LHCN-M2 (cell line): ENCODE data around the gene KRT14. TPM values are rescaled to one million over a fixed set of nuclear protein-coding genes. Genes with fewer than 3 reads are reported as not detected.
"Not testable (repeated sequence)": the region's sequence is repeated elsewhere in the genome, so short reads cannot be mapped to it uniquely, and the experiment has no call there.

Experiments used
- DNase-seq: peaks from one replicate; pipeline ENCODE4 v3.0.0-alpha.2; 2012; ENCODE audit warnings: low read depth
- total RNA-seq: library from RNA; depleted of rRNA; stranded (reverse); fragments of >200 nt; gene quantifications from 2 replicates; pipeline ENCODE4 v1.2.3, GENCODE V29; 2014

Gene KRT14
- total RNA-seq, 1 experiment from 2014 or later, result not detected

DNA sequence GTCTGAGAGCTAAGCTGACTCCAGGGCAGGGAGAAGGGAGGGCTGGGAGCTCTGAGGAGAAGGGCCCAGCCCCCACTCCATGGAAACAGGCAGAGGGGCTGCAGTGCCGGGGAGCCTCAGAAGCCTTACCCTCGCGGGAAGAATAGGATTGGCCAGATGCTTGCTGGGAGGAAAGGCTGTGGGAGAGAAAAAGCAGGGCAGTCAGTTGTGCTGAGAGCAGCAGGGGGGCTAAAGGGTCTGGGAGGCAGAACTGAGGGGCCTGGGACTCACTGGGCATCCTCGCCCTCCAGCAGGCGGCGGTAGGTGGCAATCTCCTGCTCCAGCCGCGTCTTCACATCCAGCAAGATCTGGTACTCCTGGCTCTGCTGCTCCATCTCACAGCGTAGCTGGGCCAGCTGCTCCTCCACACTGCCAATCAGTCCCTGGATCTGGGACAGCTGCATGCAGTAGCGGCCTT is 23.4 kb upstream of the KRT14 start:
- peak; percentile 19 for DNase-seq

DNA sequence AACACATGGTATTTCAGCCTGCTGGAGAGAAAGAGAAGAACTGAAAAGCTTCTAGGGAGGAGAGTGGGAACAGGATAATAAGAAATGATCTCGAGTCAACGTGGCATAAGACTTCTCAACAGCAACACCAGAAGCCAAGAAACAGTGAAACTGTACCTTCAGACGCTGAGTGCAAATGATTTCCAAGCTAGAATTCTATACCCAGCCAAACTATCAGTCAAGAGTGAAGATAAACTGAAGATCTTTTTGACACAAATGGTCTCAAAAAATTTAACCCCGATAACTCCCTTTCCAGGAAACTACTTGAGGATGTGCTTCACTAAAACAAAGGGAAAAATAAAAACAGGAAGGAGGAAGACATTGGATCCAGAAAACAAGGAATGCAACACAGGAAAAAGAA is 20.2 kb upstream of the KRT14 start:
- not testable (repeated sequence) for DNase-seq

DNA sequence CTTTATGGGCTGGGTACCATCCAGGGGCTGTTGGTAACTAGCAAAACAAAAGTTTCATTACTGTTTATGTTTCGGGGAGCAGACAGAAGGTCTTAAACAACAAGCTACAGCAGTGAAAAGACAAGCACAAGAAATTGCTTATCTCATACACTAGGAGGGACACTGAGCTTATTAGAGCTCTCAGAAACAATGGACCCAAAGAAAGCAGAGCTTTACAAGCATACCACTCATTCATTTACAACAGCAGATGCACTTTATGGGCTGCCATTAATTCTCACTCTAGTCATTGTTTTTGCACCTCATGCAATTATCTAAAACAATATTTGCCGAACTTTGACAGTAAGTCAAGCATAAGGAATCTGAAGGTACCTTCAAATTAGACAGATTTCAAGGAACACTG is 15.8 kb upstream of the KRT14 start:
- no peak for DNase-seq

DNA sequence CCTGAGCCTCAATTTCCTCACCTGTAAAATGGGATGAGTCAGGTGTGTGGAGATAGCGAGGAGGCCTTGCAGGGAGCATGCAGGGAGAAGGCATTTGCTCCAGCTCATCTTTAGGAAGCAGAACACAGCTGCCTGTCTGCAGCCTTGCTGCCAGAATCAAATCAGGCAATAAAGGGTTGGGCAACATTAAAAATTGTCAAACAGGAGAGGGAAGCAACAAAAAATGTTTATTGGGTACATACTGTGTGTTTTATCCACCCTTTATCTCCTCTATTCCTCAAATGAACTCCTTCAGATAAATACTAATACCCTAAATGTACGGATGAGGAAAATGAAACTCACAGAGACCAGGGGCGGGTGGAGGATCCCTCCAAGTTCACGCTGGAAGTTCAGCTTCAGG is 13.6 kb upstream of the KRT14 start:
- no peak for DNase-seq

DNA sequence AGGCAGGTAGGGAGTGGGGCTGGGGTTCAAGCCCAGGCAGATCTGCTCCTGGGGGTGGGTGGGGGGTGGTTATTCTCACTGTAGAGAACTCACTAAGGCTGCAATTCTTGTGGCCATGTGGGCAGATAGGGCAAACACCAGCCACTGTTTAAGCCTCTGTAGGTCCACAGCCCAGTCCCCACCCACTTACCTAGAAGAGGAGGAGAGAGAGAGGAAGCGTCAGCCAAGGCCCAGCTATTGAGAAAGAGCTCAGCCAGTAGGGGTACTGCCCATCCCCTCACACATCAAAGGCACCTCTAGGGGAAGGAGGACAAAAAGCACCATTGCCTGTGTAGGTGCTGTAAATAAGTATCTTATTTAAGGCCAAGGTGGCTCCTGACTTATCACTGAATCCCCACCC is 13.0 kb upstream of the KRT14 start:
- no peak for DNase-seq

DNA sequence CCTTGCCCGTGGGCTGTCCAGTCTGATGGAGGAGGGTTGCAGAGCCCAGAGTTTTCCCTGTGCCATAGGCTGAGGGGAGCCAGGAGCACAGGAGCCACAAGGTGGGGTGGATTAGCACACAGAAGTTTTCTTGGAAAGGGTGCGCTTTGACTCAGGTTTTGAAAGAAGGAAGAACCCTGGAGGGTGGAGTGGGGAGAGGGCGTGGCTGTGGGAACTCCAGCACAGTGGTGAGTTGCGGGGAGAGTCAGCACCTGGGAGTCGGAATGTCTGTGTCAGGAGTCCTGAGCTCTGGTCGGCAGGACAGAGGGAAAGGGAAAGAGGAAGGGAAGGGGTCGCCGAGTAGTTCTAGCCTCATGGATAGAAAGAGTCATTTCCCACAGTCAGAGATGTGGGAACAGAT is 8.9 kb upstream of the KRT14 start:
- no peak for DNase-seq

DNA sequence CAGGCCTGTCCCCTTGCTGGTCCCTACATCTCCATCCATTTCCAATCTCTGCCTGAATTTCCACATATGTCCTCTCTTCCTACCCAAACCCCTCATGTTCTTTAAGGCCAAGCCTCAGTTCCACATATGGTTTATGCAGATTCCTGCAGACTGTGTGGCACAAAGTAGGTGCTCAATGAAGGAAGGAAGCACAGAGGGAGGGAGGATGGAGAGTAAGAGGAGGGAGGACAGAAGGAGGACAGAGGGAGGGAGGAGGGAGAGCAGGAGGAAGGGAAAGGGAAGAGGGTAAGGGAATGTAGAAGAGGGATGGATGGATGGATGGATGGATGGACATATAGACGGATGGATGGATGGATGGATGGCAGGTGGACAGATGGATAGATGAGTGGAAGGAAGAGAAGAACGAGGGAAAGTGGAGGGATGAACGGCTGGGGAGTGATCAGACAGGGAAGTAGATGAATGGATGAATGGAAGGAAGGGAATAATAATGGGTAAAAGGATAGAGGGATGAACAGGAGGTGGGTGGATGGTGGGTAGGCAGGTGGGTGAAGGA is 7.7 kb upstream of the KRT14 start:
- no peak for DNase-seq

DNA sequence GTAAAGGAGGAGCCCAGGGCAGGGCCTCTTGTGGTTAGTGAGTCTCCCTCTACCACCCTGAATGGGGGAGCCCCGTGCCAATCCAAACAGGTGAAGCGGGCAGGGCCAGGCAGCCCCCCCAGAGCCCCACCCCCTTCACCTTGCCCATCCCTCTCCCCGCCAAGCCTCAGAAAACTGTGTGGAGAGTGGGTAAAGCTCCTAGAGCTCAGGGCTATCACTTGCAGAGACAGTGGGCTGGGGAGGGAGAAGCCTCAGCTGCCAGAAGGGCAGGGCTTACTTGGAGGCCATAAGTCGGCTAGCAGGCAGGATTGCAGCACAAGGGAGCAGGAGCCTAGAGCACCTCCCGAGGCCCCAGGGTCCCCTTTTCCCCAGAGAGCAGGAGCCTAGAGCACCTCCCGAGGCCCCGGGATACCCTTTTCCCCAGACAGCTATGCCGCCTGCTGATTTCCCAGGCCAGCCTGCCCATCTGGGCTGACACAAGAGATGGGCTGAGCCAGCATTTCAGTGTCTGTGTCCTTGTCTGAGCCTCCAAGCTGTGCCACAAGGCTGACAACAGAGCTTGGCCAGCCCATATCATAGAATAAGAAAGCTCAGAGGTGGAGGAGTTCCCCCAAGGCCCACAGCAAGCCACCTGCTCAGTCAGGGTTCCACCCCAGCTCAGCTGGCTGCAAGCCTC is 6.7 kb upstream of the KRT14 start:
- no peak for DNase-seq

DNA sequence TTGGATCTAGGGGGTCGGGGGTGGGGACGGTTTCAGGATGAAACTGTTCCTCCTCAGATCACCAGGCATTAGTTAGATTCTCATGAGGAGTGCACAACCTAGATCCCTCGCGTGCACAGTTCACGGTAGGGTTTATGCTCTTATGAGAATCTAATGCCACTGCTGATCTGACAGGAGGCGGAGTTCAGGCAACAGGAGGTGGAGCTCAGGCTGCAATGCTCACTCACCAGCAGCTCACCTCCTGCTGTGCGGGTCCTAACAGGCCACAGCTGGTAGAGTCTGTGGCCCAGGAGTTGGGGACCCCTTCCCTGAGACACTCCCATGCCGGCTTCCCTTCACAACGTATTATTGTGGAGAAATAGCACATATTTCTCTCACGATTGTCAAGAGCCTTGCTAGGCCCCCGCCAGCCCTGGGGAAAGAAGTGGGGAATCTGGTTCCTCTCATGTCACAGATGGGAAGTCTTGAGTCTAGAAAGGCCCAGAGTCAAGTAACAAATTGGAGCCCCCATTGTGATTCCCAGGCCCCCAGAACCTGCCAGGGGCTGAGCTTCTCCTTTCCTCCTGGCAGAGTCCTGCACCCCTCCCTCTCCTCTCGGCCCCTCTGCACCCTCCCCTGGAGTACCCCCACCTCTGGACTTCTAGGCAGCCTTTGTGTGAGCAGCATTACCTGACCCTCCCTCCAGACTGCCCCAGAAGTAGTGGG is 6.1 kb upstream of the KRT14 start:
- no peak for DNase-seq

DNA sequence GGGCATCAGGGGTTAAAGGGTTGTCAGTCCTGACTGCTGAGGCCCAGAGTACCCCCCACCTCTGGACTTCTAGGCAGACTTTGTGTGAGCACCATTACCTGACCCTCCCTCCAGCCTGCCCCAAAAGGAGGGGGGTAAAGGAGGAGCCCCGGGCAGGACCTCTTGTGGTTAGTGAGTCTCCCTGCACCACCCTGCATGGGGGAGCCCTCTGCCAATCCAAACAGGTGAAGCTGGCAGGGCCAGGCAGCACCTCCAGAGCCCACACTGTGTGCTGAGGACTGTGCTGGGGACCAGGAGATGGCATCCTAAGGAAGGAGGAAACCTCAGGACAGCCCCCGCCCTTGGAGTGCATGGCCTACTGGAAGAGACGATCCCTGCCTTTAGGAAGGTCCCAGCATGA is 2.6 kb upstream of the KRT14 start:
- no peak for DNase-seq

DNA sequence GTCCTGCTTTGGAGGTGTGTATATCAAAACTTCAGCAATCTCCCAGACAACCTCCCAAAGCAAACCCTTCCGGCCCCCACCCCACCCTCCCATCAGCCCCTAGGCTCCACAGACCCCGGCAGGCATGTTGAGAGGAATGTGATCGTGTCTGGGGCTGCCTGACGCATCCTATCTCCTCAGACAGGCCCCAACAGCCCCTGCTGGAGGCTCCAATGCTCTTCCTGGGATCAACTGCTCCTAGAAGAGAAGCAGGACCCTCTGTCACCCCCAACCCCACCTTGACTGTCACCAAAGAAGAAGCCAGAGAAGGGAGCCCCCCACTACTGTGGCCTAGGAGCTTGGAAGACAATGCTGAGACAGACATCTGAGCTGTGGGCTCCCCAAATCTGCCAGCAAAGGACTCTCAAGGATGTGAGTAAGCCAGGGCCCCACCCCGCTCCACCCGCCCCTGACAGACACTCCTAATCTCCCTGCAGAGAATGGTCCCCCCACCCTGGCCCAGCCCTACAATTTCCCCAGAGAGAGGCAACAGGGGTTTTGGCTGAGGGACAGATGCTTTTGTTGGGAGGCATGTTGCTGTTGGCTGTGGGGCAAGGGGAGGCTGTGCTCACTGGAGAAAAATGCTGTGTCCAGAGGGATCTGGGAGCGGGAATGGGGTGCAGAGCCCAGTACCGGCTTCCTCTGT is 1.6 kb upstream of the KRT14 start:
- DNase-seq, result no peak

DNA sequence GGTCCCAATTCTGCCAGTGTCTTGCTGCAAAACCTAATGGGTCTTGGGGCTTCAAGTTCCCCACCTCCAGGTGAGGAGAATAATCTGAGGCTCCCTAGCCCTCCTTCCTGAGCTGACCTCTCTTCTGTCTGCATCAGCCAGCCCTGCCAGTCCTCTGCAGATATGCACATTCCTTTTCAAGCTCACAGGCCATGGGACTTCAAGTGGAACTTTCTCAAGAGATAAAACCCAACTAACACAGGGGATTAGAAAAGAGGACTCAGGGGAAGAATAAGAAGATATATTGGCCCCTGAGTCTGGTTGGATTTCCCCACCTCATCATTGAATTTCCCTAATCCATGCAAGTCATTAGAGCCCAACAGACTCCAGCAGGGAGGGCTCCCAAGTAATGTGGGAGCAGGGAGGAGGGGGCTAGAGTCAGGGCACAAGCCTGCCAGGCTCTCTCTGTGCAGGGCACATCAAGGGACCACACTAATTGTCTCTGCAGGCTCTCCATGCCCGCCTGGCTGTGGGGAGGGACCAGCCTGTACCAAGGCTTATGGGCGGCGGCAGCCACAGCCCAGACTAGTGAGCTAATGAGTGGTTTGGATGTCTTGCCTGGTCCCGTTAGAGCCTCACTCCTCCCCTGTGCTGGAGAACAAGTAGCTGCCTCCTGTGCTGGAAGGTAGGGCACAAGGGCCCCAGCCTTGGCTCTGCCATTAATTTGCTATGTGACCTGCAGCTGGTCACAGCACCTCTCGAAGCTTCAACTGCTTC is 1.2 kb downstream of the KRT14 start:
- no peak for DNase-seq

DNA sequence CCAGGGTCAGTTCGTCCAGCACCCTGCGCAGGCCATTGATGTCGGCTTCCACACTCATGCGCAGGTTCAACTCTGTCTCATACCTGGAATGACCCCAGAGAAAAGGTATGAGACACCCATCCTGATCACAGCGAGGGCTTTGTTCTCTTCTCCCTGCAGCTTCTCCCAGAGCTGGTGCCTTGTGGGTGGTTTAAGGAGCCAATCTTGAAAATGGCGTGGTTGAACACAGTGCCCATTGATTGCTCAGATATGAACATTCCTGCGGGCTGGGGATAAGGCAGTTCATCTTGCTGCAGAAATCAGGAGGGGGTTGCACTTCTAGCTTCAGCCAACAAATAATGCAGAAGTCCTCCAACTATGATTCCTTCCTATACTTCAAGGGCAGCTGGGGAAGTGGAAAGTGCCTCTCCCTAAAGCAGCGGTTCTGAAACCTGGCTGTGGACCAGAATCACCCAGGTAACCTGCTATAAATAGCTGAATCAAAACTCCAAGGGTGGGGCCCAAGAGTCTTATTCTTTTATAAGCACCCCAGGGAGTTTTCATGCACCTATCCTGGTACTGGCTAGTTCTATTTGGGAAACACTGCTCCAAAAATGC is 2.3 kb downstream of the KRT14 start:
- not testable (repeated sequence) for DNase-seq

DNA sequence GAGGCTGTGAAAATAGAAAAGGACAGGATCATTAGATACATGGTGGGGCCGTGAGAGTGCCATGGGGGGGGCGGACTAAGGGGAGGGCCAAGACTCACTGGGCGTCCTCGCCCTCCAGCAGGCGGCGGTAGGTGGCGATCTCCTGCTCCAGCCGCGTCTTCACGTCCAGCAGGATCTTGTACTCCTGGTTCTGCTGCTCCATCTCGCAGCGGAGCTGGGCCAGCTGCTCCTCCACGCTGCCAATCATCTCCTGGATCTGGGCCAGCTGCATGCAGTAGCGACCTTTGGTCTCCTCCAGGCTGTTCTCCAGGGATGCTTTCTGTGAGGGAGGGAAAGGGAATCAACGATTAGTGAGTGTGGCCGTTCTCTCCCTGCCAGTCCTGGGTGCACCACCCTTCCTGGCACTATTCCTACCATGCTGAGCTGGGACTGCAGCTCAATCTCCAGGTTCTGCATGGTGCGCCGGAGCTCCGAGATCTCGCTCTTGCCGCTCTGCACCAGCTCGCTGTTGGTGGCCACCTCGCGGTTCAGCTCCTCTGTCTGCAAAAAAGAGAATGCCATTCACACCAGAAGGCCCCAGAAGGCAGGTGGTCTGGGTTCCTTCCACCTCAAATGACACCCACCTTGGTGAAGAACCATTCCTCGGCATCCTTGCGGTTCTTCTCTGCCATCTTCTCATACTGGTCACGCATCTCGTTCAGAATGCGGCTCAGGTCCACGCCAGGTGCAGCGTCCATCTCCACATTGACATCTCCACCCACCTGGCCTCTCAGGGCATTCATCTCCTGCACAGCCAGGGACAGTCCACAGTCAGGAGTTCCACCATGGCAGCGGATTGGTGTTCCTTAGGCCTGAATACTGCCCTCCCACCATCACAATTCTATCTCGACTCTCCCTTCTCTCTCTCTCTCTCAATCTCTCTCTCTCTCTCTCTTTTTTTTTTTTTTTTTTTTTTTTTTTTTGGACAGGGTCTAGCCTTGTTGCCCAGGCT is 3.3 kb downstream of the KRT14 start:
- DNase-seq, result peak; percentile 9

DNA sequence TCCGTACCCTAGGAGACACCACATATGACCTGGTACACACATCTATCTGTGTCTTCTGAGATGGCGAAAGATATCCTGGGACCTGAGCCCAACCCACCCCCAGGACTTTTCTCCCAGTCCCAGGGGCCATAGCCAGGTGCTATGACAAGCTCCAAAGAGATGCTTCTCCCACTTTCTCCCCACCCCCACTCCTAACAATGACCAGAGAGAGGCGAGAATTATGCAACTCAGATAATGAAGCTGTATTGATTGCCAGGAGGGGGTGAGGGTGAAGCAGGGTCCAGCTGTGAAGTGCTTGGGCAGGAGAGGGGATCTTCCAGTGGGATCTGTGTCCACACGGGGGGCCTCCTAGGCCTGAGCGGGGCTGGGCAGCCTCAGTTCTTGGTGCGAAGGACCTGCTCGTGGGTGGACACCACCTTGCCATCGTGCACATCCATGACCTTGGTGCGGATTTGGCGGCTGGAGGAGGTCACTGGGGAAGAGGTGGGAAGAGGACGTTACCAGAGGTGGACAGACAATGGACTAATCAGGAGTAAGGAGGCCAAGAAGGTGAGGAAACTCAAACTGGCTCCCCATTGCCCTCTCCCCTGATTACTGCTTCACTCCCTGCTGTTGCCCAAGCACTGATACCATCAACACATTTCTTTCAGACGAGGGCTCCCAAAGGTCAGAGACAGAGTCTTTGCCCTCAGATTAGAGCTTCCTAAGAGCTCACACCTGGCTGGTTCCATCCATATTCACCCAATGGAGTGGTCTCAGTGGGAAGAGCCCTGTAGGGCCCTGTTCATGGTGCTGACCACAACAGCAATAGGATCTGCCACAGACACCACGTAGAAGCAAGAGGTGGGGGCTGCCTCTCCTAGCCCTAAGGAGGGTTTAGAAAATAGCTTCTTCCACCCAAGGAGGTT is 4.4 kb downstream of the KRT14 start:
- DNase-seq, result not testable (repeated sequence)

DNA sequence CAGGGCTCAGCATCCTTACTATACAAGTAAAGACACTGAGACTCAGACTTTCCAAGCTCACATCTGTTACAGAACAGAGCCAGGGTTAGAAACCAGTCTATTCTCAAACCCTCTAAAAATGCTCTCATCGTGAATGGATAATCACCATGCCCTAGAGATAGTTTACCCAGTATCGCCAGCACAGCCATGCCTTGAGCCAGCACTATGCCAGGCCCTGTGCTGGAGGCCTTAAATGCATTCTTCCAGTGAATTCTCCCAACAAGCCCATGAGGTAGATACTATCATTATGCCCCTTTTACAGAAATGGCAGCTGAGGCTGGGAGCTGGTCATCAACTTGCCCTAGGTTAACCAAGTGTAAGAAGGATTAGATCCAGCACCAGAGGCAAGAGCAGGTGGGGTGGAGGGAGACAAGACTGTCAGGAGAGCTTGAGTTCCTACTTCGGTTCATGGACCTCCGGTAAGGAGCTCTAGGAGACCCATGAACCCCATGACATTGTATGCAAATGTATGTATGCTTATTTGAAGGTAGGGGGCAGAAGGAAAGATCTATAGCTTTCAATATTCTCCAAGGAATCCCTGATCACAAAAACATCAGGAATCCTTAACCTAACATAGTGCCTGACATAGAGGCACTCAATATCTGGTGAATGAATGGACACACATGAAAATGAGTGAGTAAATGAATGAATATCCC is 5.2 kb downstream of the KRT14 start:
- no peak for DNase-seq

DNA sequence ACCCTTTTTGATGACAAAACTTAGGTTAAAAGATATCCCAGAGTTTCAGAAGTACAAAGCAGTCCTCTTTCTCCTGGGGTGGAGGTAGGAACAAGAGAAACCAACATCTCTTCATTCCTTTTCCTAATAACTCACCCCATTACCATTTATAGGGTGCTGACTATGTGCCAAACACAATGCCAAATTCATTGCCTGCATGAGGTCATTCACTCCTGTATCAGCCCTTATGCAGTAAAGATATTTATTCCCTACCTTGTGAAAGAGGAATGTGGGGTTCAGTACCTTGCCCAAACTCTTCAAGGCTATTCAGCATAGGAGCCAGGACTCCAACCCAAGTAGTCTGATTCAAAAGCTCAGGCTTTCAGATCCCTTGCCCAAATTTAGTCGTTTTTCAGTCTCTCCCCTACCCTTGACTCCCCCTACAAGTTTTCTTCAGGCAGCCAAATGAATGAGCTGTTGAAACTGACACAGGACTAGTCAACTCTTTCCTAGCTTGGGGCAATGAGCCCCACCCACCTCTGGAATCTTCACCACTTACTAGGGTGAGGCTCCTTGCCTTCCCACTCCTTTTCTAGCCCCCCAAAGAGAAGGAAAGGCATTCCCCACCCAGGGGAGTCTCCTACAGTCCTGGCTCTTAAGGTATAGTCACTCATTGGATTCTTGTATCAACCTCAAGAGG is 5.9 kb downstream of the KRT14 start:
- DNase-seq, result no peak

DNA sequence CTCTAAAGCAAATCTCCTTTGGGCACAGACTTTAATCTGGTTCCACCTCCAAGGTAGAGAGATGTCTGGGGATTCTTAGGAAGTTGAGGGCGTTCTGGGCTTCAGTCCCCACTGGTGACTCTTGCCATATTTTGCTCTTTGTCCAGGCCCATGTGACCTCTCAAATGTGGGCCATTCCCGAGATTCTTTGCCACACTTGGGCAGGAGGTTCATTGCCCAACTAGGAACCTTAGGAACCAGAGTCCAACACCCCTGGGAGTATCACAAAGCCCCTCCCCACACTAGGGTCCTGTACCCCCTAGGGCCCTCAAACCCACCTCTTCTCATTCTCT is 6.5 kb downstream of the KRT14 start:
- DNase-seq, result no peak
